SK-N-SH treated with all-trans-retinoic acid at 6 μM for 48 hours (cell line): ENCODE measurements around the gene MET.

Experiments used
- ESRRG ChIP-seq: fragments of 250-450 bp; sonication (Bioruptor Pico); IDR thresholded peaks from 2 replicates; pipeline ENCODE4 v1.6.1; 2021; ENCODE audit warnings: mild to moderate bottlenecking
- PATZ1 ChIP-seq: fragments of 250-450 bp; sonication (Bioruptor Pico); IDR thresholded peaks from 2 replicates; pipeline ENCODE4 v1.8.0; 2020; ENCODE audit warnings: mild to moderate bottlenecking, moderate library complexity, borderline replicate concordance
- ZFP30 ChIP-seq: fragments of 450-650 bp; formaldehyde crosslinking; IDR thresholded peaks from 2 replicates; pipeline ENCODE4 v1.5.0; 2022; ENCODE audit warnings: mild to moderate bottlenecking, moderate library complexity
- ZNF70 ChIP-seq: fragments of 450-650 bp; formaldehyde crosslinking; IDR thresholded peaks from 2 replicates; pipeline ENCODE4 v1.5.0; 2020; ENCODE audit warnings: mild to moderate bottlenecking, moderate library complexity

GRCh38 chr7:116783666-116784318, 111.8 kb downstream of the MET start:
- no peak for TF ChIP-seq ZFP30
- TF ChIP-seq ZNF70 (CRISPR knock-in tag), result no peak
- no peak for TF ChIP-seq PATZ1
- TF ChIP-seq ESRRG, result no peak
